Keratinocyte (primary cell): ENCODE data around the gene TNFSF13B. TPM values are rescaled to one million over a fixed set of nuclear protein-coding genes. Genes with fewer than 3 reads are reported as not detected.

Experiments used
- DNase-seq: peaks from one replicate; pipeline ENCODE4 v3.0.0-alpha.2; 2011; ENCODE audit warnings: low read depth, missing footprints, low spot score
- FAIRE-seq: peaks from 2 replicates; lab custom pipeline; 2011; peaks lifted over from hg19 to GRCh38; lab: Jason Lieb, UNC
- H2AFZ ChIP-seq: 2 replicates; pipeline ENCODE4 v1.6.0; 2012; ENCODE audit warnings: low read length, control low read depth, inconsistent platforms; ENCODE audit not compliant: control insufficient read depth
- H3K27ac ChIP-seq: 2 replicates; pipeline ENCODE4 v1.5.1; 2011; ENCODE audit warnings: low read length; ENCODE audit not compliant: control insufficient read depth, insufficient read depth
- H3K27me3 ChIP-seq: 3 replicates; pipeline ENCODE4 v1.6.0; 2011; ENCODE audit warnings: low read length; ENCODE audit not compliant: control insufficient read depth, insufficient read depth; ENCODE audit errors: extremely low read depth
- H3K36me3 ChIP-seq, 2 experiments: 2 replicates in 1 of 2; 3 replicates in 1 of 2; pipeline ENCODE4 v1.5.1; 2011; ENCODE audit warnings: low read length in 2 of 2, mild to moderate bottlenecking in 1 of 2; ENCODE audit not compliant: control insufficient read depth in 2 of 2, insufficient read depth in 2 of 2; ENCODE audit errors: extremely low read depth in 1 of 2
- H3K4me1 ChIP-seq: 3 replicates; pipeline ENCODE4 v1.5.1; 2011; ENCODE audit warnings: low read length; ENCODE audit not compliant: control insufficient read depth, insufficient read depth; ENCODE audit errors: extremely low read depth
- H3K4me2 ChIP-seq: 3 replicates; pipeline ENCODE4 v1.6.0; 2011; ENCODE audit warnings: low read depth, low read length; ENCODE audit not compliant: control insufficient read depth, insufficient read depth; ENCODE audit errors: extremely low read depth
- H3K4me3 ChIP-seq, 3 experiments: fragments of 200-600 bp in 1 of 3; sonication (generic) in 1 of 3; 2 replicates in 2 of 3; 3 replicates in 1 of 3; pipeline ENCODE4 v1.5.1; 2011 to 2016; ENCODE audit warnings: low read length in 3 of 3, mild to moderate bottlenecking in 3 of 3, control low read depth in 2 of 3, inconsistent platforms in 1 of 3, low read depth in 1 of 3, mixed read lengths in 1 of 3, mixed run types in 1 of 3, moderate library complexity in 1 of 3; ENCODE audit not compliant: control insufficient read depth in 2 of 3, insufficient read depth in 2 of 3; ENCODE audit errors: extremely low read depth in 1 of 3
- H3K79me2 ChIP-seq: 2 replicates; pipeline ENCODE4 v1.6.0; 2012; ENCODE audit warnings: low read length; ENCODE audit not compliant: control insufficient read depth, insufficient read depth
- H3K9ac ChIP-seq: 3 replicates; pipeline ENCODE4 v1.6.0; 2011; ENCODE audit warnings: low read length; ENCODE audit not compliant: control insufficient read depth, insufficient read depth; ENCODE audit errors: extremely low read depth
- H3K9me1 ChIP-seq: 3 replicates; pipeline ENCODE4 v1.6.0; 2011; ENCODE audit warnings: low read length; ENCODE audit not compliant: control insufficient read depth, insufficient read depth; ENCODE audit errors: extremely low read depth
- H3K9me3 ChIP-seq: 2 replicates; pipeline ENCODE4 v1.5.1; 2012; ENCODE audit warnings: low read depth, low read length; ENCODE audit not compliant: control insufficient read depth
- H4K20me1 ChIP-seq: 3 replicates; pipeline ENCODE4 v1.6.0; 2011; ENCODE audit warnings: low read length; ENCODE audit not compliant: control insufficient read depth, insufficient read depth; ENCODE audit errors: extremely low read depth
- EZH2 ChIP-seq: IDR thresholded peaks from one replicate; pipeline ENCODE4 v1.6.1; 2012; ENCODE audit warnings: inconsistent platforms, mild to moderate bottlenecking, low read length, moderate library complexity
- dilution Hi-C: fragments of 300-500 bp; cut with MboI; formaldehyde crosslinking; loops from one replicate; pipeline ENCODE4 v1.7.0; 2020; ENCODE audit warnings: low sequenced_read_pairs; ENCODE audit not compliant: extremely low pct_ligation_motif_present
- polyA plus RNA-seq, 5 experiments: library from polyadenylated mRNA; depleted of rRNA in 3 of 5; stranded (reverse) in 3 of 5; stranded (forward) in 1 of 5; unstranded in 1 of 5; fragments of >200 nt; gene quantifications; 1 replicate in 1 of 5; 2 replicates in 3 of 5; 3 replicates in 1 of 5; pipeline versions ENCODE4 v1.2.1 to v1.2.3, GENCODE V29; 2011 to 2012; ENCODE audit warnings: missing spikeins in 2 of 5, low read depth in 1 of 5, low replicate concordance in 1 of 5
- TF ChIP-seq, protein P1 (sequence below), 3 experiments: IDR thresholded peaks in 1 of 3; conservative IDR thresholded peaks in 1 of 3; optimal IDR thresholded peaks in 1 of 3; 2 replicates in 2 of 3; 3 replicates in 1 of 3; pipeline versions ENCODE3 to v1.5.1; 2011; ENCODE audit warnings: low read length in 3 of 3, mild to moderate bottlenecking in 3 of 3, moderate library complexity in 2 of 3, control low read depth in 1 of 3, inconsistent platforms in 1 of 3; ENCODE audit not compliant: insufficient read depth in 2 of 3; ENCODE audit errors: extremely low read depth in 1 of 3

Gene TNFSF13B
- polyA plus RNA-seq, 1 donor (not counting 4 experiments of a cell fraction or from before 2014, with no cell fraction given): 1.1 TPM

DNA sequence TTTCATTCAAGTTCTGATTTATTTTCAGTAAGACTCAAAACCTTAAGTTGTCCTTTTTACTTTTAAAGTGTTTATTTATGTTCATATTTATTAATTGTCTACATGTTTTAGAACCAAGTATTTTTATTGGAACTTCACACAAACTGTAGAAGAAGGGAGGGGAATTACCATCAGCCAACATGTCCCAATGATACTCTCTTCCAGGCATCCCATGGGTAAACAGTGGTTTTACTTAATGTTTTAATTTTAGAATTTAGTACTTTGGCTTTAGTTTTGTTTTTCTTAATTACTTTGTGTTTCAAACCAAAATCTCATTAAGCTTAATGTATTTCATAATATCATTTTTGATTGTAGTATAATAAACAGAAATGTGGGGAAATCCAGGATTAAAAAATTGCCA is 5.2 kb downstream of the TNFSF13B start:
- peaks cover under 1% of the 10 kb centered on the region for H3K4me1 ChIP-seq
- no peak overlapping the region for H3K27ac ChIP-seq
- H2AFZ ChIP-seq: no peak overlapping the region
- DNase-seq (no peak), FAIRE-seq (no peak)
- no peak for TF ChIP-seq EZH2
- TF ChIP-seq, protein P1, sequence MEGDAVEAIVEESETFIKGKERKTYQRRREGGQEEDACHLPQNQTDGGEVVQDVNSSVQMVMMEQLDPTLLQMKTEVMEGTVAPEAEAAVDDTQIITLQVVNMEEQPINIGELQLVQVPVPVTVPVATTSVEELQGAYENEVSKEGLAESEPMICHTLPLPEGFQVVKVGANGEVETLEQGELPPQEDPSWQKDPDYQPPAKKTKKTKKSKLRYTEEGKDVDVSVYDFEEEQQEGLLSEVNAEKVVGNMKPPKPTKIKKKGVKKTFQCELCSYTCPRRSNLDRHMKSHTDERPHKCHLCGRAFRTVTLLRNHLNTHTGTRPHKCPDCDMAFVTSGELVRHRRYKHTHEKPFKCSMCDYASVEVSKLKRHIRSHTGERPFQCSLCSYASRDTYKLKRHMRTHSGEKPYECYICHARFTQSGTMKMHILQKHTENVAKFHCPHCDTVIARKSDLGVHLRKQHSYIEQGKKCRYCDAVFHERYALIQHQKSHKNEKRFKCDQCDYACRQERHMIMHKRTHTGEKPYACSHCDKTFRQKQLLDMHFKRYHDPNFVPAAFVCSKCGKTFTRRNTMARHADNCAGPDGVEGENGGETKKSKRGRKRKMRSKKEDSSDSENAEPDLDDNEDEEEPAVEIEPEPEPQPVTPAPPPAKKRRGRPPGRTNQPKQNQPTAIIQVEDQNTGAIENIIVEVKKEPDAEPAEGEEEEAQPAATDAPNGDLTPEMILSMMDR (optimal IDR thresholded peaks at IDR 0.05 in 1 of 3, IDR thresholded peaks at IDR 0.05 in 1 of 3, conservative IDR thresholded peaks at IDR 0.05 in 1 of 3; ENCODE audit: extremely low read depth in 1 of 3, insufficient read depth in 2 of 3, low read length in 3 of 3): no peak
- H3K79me2 ChIP-seq: no peaks in the 10 kb centered on the region
- H3K9me1 ChIP-seq: no peaks in the 10 kb centered on the region
- no peaks in the 10 kb centered on the region for H3K9me3 ChIP-seq
- no peaks in the 10 kb centered on the region for H3K27me3 ChIP-seq
- no peak overlapping the region for H3K9ac ChIP-seq
- dilution Hi-C loops: no loop called here
- H3K36me3 ChIP-seq: no peaks in the 10 kb centered on the region
- no peaks in the 10 kb centered on the region for H4K20me1 ChIP-seq
- H3K4me3 ChIP-seq: no peak overlapping the region
- no peak overlapping the region for H3K4me2 ChIP-seq

DNA sequence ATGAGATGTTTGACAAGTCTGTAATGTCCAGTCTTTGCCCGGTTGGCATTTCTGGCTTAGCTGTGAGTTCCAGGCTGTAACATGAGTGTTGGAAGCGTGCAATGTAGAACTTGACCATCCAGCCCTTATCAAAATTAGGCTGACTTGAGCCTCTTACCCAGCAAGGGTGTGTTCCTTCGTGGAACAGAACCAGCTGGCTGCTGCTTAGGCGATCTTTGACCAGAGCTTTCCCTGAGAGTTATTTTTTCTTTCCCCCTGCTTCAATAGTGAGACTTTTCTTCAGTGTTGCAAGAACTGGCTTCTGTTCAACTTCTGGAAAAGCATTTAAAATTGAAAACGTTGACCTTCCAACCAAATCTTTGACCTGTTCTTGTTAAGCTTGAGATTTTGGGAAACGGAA is 6.5 kb downstream of the TNFSF13B start:
- Histone ChIP-seq H3K9ac (no peak overlapping the region), H3K36me3 (no peaks in the 10 kb centered on the region), H3K79me2 (no peaks in the 10 kb centered on the region), H4K20me1 (no peaks in the 10 kb centered on the region), H3K4me1 (no peaks in the 10 kb centered on the region), H3K4me3 (no peak overlapping the region), H3K27me3 (no peaks in the 10 kb centered on the region), H2AFZ (no peak overlapping the region), H3K9me3 (no peaks in the 10 kb centered on the region), H3K4me2 (no peak overlapping the region), H3K27ac (no peak overlapping the region), H3K9me1 (no peaks in the 10 kb centered on the region)
- DNase-seq: no peak
- TF ChIP-seq, protein P1 (optimal IDR thresholded peaks at IDR 0.05 in 1 of 3, IDR thresholded peaks at IDR 0.05 in 1 of 3, conservative IDR thresholded peaks at IDR 0.05 in 1 of 3; ENCODE audit: extremely low read depth in 1 of 3, insufficient read depth in 2 of 3, low read length in 3 of 3): no peak
- TF ChIP-seq EZH2: no peak
- FAIRE-seq: no peak
- dilution Hi-C loops: no loop called here
